Muscle layer of duodenum (tissue), 2 donors: ENCODE results near the gene EPAS1.
A peak's percentile ranks its signal among the peaks of the same experiment; 100 is the strongest.

Experiments
- H3K27ac ChIP-seq: one replicate; pipeline ENCODE4 v1.7.0; 2013; ENCODE audit warnings: mild to moderate bottlenecking, low read length
- H3K27me3 ChIP-seq: one replicate; pipeline ENCODE4 v1.7.0; 2013; ENCODE audit warnings: low read depth, mild to moderate bottlenecking, control low read depth, low read length
- H3K36me3 ChIP-seq, 2 donors: one replicate each; pipeline ENCODE4 v1.7.0; 2013; ENCODE audit warnings: low read length in 2 of 2, control low read depth in 1 of 2, mild to moderate bottlenecking in 1 of 2; ENCODE audit not compliant: insufficient read depth in 2 of 2, control insufficient read depth in 1 of 2
- H3K4me1 ChIP-seq, 2 donors: one replicate each; pipeline ENCODE4 v1.7.0; 2013; ENCODE audit warnings: low read length in 2 of 2, mild to moderate bottlenecking in 2 of 2, control low read depth in 1 of 2, moderate library complexity in 1 of 2; ENCODE audit not compliant: insufficient read depth in 2 of 2, control insufficient read depth in 1 of 2
- H3K4me3 ChIP-seq, 2 donors: one replicate each; pipeline ENCODE4 v1.7.0; 2013; ENCODE audit warnings: low read length in 2 of 2, low read depth in 1 of 2, mild to moderate bottlenecking in 1 of 2
- H3K9me3 ChIP-seq, 2 donors: one replicate each; pipeline ENCODE4 v1.7.0; 2013; ENCODE audit warnings: low read length in 2 of 2, control low read depth in 1 of 2, mild to moderate bottlenecking in 1 of 2; ENCODE audit not compliant: control insufficient read depth in 1 of 2
- donor health status: healthy.

EPAS1 gene

GRCh38 chr2:46296840-46297545, at the start of gene EPAS1:
Gene EPAS1 (plus strand): TSS chr2:46297407. CDS start chr2:46297912, 505 bp downstream.
- peak within 1 kb of the TSS; percentile 85 to 88 for H3K4me3 ChIP-seq
- H3K36me3 ChIP-seq = no peaks in the 10 kb centered on the region
- H3K27ac ChIP-seq = peak within 1 kb of the TSS; percentile 84
- H3K9me3 ChIP-seq = no peaks in the 10 kb centered on the region
- H3K27me3 ChIP-seq = no peaks in the 10 kb centered on the region
- H3K4me1 ChIP-seq = peaks cover 0 to 7% of the 10 kb centered on the region in 2 donors

- Histone ChIP-seq H3K27me3 (no peaks in the 10 kb centered on the region), H3K4me3 (no peak overlapping the region), H3K4me1 (peaks cover 0 to 7% of the 10 kb centered on the region in 2 donors), H3K36me3 (no peaks in the 10 kb centered on the region), H3K9me3 (no peaks in the 10 kb centered on the region), H3K27ac (no peak overlapping the region)
These were observed 49.0 kb upstream of the EPAS1 start for GRCh38 chr2:46248171-46248570.

GRCh38 chr2:46249654-46250053, 47.6 kb upstream of the EPAS1 start:
- H3K4me3 ChIP-seq = no peak overlapping the region
- no peaks in the 10 kb centered on the region for H3K36me3 ChIP-seq
- no peak overlapping the region for H3K27ac ChIP-seq
- H3K4me1 ChIP-seq = peaks cover 0 to 7% of the 10 kb centered on the region in 2 donors
- no peaks in the 10 kb centered on the region for H3K9me3 ChIP-seq
- H3K27me3 ChIP-seq = no peaks in the 10 kb centered on the region

GRCh38 chr2:46252891-46253659, 44.1 kb upstream of the EPAS1 start:
- peaks cover 5 to 7% of the 10 kb centered on the region in 2 donors for H3K4me1 ChIP-seq

GRCh38 chr2:46254474-46254873, 42.7 kb upstream of the EPAS1 start:
- Histone ChIP-seq H3K27ac (no peak overlapping the region), H3K36me3 (no peaks in the 10 kb centered on the region), H3K4me3 (no peak overlapping the region), H3K4me1 (peaks cover 5 to 16% of the 10 kb centered on the region in 2 donors), H3K27me3 (no peaks in the 10 kb centered on the region), H3K9me3 (no peaks in the 10 kb centered on the region)

More at GRCh38 chr2:46252891-46253659, 44.1 kb upstream of the EPAS1 start:
- Histone ChIP-seq H3K36me3 (no peaks in the 10 kb centered on the region), H3K4me3 (no peak overlapping the region), H3K27me3 (no peaks in the 10 kb centered on the region), H3K27ac (no peak overlapping the region), H3K9me3 (no peaks in the 10 kb centered on the region)

GRCh38 chr2:46256563-46257142, 40.6 kb upstream of the EPAS1 start:
- H3K36me3 ChIP-seq = no peaks in the 10 kb centered on the region
- H3K27me3 ChIP-seq = no peaks in the 10 kb centered on the region
- H3K4me3 ChIP-seq = no peak overlapping the region
- H3K27ac ChIP-seq = no peak overlapping the region
- no peaks in the 10 kb centered on the region for H3K9me3 ChIP-seq
- peaks cover 5 to 16% of the 10 kb centered on the region in 2 donors for H3K4me1 ChIP-seq

GRCh38 chr2:46257476-46257875, 39.7 kb upstream of the EPAS1 start:
- H3K4me1 ChIP-seq = peaks cover 5 to 13% of the 10 kb centered on the region in 2 donors
- H3K27me3 ChIP-seq = no peaks in the 10 kb centered on the region
- H3K27ac ChIP-seq = peak overlapping the region; percentile 8

GRCh38 chr2:46257980-46258379, 39.2 kb upstream of the EPAS1 start:
- Histone ChIP-seq H3K36me3 (no peaks in the 10 kb centered on the region), H3K27me3 (no peaks in the 10 kb centered on the region), H3K27ac (no peak overlapping the region), H3K9me3 (no peaks in the 10 kb centered on the region), H3K4me3 (no peak overlapping the region), H3K4me1 (peaks cover 5 to 8% of the 10 kb centered on the region in 2 donors)

More at GRCh38 chr2:46257476-46257875, 39.7 kb upstream of the EPAS1 start:
- H3K36me3 ChIP-seq = no peaks in the 10 kb centered on the region
- H3K4me3 ChIP-seq = no peak overlapping the region
- H3K9me3 ChIP-seq = no peaks in the 10 kb centered on the region

- H3K4me1 ChIP-seq = peaks cover 5 to 8% of the 10 kb centered on the region in 2 donors
- no peak overlapping the region for H3K4me3 ChIP-seq
- H3K27ac ChIP-seq = no peak overlapping the region
- H3K27me3 ChIP-seq = no peaks in the 10 kb centered on the region
- no peaks in the 10 kb centered on the region for H3K36me3 ChIP-seq
- no peaks in the 10 kb centered on the region for H3K9me3 ChIP-seq
These were observed 38.0 kb upstream of the EPAS1 start for GRCh38 chr2:46258937-46259776.

GRCh38 chr2:46259777-46260168, 37.4 kb upstream of the EPAS1 start:
- no peaks in the 10 kb centered on the region for H3K9me3 ChIP-seq
- H3K4me3 ChIP-seq = no peak overlapping the region
- no peaks in the 10 kb centered on the region for H3K27me3 ChIP-seq
- H3K36me3 ChIP-seq = no peaks in the 10 kb centered on the region
- H3K4me1 ChIP-seq = peaks cover 5 to 8% of the 10 kb centered on the region in 2 donors
- H3K27ac ChIP-seq = no peak overlapping the region
